HG03558 (cell line): ENCODE data around the gene SIGLEC8.
"Not testable (repeated sequence)": the region's sequence is repeated elsewhere in the genome, so short reads cannot be mapped to it uniquely, and the experiment has no call there.

Experiments used
- ATAC-seq: cut with Tn5 transposase; IDR thresholded peaks from one replicate; pipeline ENCODE4 v1.9.1; 2021; ENCODE audit warnings: moderate number of reproducible peaks; ENCODE audit not compliant: unreplicated experiment; ENCODE audit errors: extremely low read depth

The SIGLEC8 gene

GRCh38 chr19:51476164-51476563, 17.9 kb upstream of the SIGLEC8 start:
- no peak for ATAC-seq

DNA sequence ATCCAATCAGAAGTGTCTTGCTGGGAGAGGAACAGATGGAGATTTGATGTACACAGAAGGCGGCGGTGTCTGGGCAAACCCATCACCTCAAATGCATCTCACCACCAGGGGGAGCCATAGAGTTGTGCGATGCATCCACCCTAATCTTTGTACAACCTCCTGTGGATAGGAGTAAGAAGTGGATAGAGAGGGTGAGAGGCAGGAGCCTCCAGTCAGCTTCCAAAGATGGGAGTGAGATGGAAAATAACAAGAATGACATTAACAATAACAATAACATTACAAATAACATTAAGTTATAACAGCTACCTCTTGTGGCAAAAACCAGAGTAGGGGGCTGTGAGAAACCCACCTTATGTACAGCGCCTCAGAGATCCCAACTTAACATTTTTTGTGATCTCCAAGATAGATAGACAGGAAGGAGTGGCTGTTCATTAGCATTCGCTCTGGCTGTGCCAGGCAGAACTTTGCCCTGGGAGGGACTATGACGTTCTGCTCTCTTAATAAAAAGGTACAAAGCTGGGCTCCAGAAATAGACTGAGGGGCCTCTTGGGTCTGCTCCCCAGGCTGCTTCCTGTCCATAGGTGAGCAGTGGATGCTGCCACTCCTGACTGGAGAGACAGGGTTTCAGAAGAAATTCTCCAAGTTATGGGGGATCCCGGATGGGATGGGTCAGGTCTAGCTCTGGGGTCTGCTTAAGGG, 14.9 kb upstream of the SIGLEC8 start:
- no peak for ATAC-seq

DNA sequence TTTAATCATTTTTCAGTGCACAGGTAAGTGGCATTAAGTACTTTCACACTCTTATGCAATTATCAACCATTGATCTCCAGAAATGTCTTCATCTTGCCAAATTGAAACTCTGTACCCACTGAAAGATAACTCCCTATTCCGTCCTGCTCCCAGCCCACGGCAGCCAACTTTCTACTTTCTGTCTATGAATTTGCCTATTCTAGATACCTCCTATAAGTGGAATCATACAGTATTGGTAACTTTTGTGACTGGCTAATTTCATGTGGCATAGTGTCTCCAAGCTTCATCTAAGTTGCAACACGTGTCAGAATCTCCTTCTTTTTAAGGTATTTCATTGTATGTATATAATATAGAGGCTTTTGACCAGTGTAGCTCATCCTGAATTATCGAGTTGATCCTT, 14.4 kb upstream of the SIGLEC8 start:
- ATAC-seq = no peak

GRCh38 chr19:51471527-51471926, 13.3 kb upstream of the SIGLEC8 start:
- no peak for ATAC-seq

DNA sequence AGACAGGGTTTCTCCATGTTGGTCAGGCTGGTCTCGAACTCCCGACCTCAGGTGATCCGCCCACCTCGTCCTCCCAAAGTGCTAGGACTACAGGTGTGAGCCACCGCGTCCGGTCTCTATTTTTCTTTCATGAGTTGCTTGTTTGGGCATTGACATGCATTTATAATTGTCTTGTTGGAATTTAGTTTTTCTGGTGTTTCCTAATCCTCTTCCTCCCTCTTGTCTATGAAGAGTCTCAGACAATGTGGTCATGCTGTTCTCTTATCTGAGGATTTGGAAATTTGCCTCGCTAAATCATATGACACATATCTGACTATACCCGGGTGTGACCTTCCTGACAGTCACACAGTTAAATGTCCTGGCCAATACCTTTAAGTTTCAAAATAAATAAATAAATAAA, 12.7 kb upstream of the SIGLEC8 start:
- no peak for ATAC-seq

GRCh38 chr19:51469629-51470028, 11.4 kb upstream of the SIGLEC8 start:
- ATAC-seq = no peak

GRCh38 chr19:51469162-51469561, 10.9 kb upstream of the SIGLEC8 start:
- no peak for ATAC-seq

DNA sequence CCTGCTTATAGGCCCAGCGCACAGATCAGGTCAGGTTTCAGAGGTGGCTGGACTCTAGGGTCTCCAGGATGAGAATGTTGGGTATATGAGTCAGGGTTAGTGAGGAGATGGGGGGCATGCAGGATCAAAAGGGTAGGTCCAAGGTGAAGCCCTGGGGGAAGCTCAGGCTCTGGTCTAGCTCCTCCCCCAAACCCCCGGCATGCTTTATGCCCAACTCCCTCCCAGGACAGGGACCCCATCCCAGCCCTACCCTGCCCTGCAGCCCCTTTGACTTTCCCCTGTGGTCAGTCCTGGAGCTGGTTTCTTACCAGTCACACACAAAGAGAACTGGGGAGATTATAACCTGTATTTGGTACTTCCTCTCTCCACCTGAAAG, 10.3 kb upstream of the SIGLEC8 start:
- ATAC-seq = no peak

- no peak for ATAC-seq
Measured at GRCh38 chr19:51467864-51468544, 9.8 kb upstream of the SIGLEC8 start.

DNA sequence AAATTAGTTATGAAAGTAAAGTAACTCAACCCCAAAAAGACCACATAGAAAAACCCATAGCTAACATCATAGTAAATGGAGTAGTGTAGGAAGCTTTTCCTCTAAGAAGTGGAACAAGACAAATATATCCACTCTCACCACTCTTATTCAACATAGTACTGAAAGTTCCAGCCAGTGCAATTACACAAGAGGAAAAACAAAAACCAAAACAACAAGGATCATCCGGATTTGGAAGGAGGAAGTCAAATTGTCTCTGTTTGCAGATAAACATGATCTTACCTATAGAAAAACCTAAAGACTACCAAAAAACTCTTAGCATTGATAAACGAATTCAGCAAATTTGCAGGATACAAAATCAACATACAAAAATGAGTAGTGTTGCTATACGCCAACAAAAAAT, 8.5 kb upstream of the SIGLEC8 start:
- ATAC-seq = no peak

DNA sequence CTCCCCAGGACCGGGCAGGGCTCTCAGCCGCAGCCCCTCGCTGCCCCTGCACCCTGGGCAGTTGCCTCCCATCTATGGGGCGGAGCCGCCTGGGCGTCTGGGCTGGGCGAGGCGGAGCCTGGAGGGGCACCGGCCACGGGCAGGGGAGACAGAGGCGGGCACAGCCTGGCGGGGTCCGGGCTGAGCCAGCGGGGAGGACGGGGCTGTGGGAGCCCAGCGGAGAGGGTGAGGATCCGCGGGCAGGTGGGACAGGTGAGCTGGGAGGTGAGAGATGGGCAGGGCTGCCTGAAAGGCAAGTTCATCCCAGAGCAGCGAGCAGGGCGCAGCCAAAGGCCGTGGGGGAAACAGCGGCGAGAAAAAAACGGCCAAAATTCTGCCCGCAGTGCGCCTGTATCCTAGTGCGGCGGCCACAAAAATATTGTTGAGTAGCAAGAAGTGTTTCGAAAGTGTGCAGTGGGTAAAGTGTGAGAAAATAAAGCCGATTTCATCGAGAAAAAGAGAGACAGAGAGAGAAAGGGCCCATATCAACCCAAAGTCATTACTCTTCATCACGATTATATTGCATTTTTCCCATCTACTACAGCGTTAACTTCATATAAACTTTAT, 5.8 kb upstream of the SIGLEC8 start:
- ATAC-seq = not testable (repeated sequence)

- ATAC-seq = no peak
Measured at GRCh38 chr19:51462681-51463080, 4.4 kb upstream of the SIGLEC8 start.

GRCh38 chr19:51462276-51462675, 4.0 kb upstream of the SIGLEC8 start:
- no peak for ATAC-seq

DNA sequence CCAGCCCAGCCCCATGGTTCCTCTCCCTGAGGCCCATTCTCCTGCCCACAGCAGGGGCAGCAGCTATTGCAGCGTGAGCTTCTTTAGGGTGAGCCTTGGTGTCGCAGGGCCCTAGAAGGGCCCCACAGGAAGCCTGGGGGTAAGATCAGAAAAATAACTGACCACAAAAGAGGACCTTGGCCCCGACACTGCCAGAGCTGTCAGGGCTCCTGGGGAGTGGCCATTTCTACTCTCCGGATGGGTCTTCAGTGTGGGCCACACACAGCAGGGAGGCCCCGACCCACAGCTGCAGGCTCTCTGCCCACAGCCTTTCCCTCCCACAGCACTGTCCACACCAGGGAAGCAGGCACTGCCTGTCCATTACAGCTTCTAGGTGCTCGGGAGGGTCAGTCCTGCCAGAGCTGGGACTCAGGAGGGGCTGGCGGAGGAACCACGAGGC, 3.5 kb upstream of the SIGLEC8 start:
- ATAC-seq = no peak

GRCh38 chr19:51460164-51460992, 2.1 kb upstream of the SIGLEC8 start:
- no peak for ATAC-seq

DNA sequence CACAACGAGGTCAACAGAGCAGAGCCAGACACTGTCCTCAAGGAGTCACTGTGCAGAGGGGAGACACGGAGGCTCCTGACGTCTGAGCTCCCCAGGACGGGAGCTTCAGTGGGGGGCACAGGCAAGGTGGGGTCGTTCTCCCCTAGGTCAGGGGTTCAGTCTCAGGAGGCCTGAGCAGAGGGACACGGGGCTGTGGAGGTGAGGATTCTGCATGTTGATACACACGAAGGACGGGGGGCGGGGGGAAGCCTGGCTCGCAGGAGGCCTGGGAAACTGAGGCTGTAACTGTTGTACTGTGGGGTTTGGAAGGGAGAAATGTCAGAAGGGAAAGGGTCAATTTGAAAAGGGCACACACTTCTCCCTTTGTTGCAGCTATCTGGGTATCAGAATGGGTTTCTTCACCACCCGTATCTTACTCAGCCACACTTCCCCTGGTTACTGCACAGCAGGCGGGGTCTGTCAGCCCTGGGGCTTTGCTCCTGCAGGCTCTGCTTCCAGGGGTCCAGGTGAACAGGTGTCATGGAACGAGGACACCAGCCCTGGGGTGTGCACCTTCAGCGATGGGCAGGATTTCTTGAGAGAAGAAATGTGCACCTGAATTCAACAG, 748 bp upstream of the SIGLEC8 start:
- ATAC-seq = no peak

GRCh38 chr19:51457351-51458013, 772 bp downstream of the SIGLEC8 start:
- no peak for ATAC-seq

- no peak for ATAC-seq
Measured at GRCh38 chr19:51456541-51457290, 1.5 kb downstream of the SIGLEC8 start.

DNA sequence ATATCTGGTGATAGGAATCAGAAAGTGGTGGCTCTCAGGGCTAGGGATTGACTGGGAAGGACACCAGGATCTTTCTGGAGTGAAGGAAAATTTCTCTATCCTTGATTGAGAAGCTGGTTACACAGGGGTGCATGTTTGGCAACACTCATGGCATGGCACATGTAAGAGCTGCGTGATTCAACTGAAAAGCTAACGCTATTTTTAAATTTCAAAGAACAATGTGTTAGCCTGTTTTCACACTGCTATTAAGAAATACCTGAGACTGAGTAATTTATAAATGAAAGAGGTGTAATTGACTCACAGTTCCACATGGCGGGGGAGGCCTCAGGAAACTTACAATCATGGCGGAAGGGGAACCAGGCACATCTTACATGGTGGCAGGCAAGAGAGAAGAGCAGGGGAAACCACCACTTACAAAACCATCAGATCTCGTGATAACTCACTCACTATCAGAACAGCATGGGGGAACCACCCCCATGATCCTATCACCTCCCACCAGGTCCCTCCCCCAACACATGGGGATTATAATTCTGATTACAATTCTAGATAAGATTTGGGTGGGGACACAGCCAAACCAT, 7.4 kb downstream of the SIGLEC8 start:
- ATAC-seq = no peak
